ENCODE results near the gene SLCO3A1.
"Not testable (repeated sequence)": the region's sequence is repeated elsewhere in the genome, so short reads cannot be mapped to it uniquely, and the experiment has no call there.

The SLCO3A1 gene

GRCh38 chr15:91942720-91943394 is 89.3 kb downstream of the SLCO3A1 start:
- peak; percentile 9 for DNase-seq

GRCh38 chr15:91944331-91944730 is 90.8 kb downstream of the SLCO3A1 start:
- DNase-seq, result no peak

- no peak for DNase-seq
Observed at GRCh38 chr15:91945385-91945784, 91.9 kb downstream of the SLCO3A1 start.

- DNase-seq, result no peak
Observed at GRCh38 chr15:91946075-91946474, 92.6 kb downstream of the SLCO3A1 start.

GRCh38 chr15:91946581-91947292 is 93.2 kb downstream of the SLCO3A1 start:
- DNase-seq, result no peak

GRCh38 chr15:91947293-91947679 is 93.8 kb downstream of the SLCO3A1 start:
- no peak for DNase-seq

- DNase-seq, result no peak
Observed at GRCh38 chr15:91947683-91948608, 94.4 kb downstream of the SLCO3A1 start.

- no peak for DNase-seq
Observed at GRCh38 chr15:91949361-91949760, 95.9 kb downstream of the SLCO3A1 start.

- no peak for DNase-seq
Observed at GRCh38 chr15:91950054-91950453, 96.5 kb downstream of the SLCO3A1 start.

GRCh38 chr15:91950631-91951329 is 97.3 kb downstream of the SLCO3A1 start:
- DNase-seq, result no peak

- DNase-seq, result peak; percentile 18
Observed at GRCh38 chr15:91952216-91952615, 98.7 kb downstream of the SLCO3A1 start.

GRCh38 chr15:91953432-91953831 is 99.9 kb downstream of the SLCO3A1 start:
- no peak for DNase-seq

- no peak for DNase-seq
Observed at GRCh38 chr15:91954292-91954691, 100.8 kb downstream of the SLCO3A1 start.

- no peak for DNase-seq
Observed at GRCh38 chr15:91956026-91956723, 102.7 kb downstream of the SLCO3A1 start.

GRCh38 chr15:91961357-91961756 is 107.8 kb downstream of the SLCO3A1 start:
- DNase-seq, result no peak

- DNase-seq, result not testable (repeated sequence)
Observed at GRCh38 chr15:91963747-91964146, 110.2 kb downstream of the SLCO3A1 start.

- DNase-seq, result no peak
Observed at GRCh38 chr15:91965501-91966193, 112.1 kb downstream of the SLCO3A1 start.

GRCh38 chr15:91966194-91966552 is 112.7 kb downstream of the SLCO3A1 start:
- DNase-seq, result no peak

GRCh38 chr15:91967935-91968606 is 114.6 kb downstream of the SLCO3A1 start:
- DNase-seq, result no peak

- no peak for DNase-seq
Observed at GRCh38 chr15:91968610-91969009, 115.1 kb downstream of the SLCO3A1 start.

GRCh38 chr15:91970142-91970541 is 116.6 kb downstream of the SLCO3A1 start:
- no peak for DNase-seq
